ENCODE data around the gene GKN1.
"Not testable (repeated sequence)": the region's sequence is repeated elsewhere in the genome, so short reads cannot be mapped to it uniquely, and the experiment has no call there.

GKN1 gene, protein sequence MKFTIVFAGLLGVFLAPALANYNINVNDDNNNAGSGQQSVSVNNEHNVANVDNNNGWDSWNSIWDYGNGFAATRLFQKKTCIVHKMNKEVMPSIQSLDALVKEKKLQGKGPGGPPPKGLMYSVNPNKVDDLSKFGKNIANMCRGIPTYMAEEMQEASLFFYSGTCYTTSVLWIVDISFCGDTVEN

DNA sequence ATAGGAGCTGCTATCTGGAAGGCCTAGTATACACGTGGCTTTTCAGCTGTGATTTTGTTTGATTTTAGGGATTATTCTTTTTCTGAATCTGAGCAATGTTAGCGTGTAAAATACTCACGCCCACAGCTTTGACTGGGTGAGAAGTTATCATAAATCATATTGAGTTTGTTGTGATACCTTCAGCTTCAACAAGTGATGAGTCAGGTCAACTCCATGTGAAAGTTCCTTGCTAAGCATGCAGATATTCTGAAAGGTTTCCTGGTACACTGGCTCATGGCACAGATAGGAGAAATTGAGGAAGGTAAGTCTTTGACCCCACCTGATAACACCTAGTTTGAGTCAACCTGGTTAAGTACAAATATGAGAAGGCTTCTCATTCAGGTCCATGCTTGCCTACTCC is at the start of gene GKN1:
Gene GKN1 (plus strand): TSS at position 386 of the 400 bp plus-strand sequence. CDS start 42 bp downstream, outside the sequence.
- no peak for DNase-seq

- peak; percentile 44 for DNase-seq
Observed at GRCh38 chr2:68925295-68925896, 49.0 kb upstream of the GKN1 start.

GRCh38 chr2:68926796-68927195 is 47.6 kb upstream of the GKN1 start:
- DNase-seq: no peak

DNA sequence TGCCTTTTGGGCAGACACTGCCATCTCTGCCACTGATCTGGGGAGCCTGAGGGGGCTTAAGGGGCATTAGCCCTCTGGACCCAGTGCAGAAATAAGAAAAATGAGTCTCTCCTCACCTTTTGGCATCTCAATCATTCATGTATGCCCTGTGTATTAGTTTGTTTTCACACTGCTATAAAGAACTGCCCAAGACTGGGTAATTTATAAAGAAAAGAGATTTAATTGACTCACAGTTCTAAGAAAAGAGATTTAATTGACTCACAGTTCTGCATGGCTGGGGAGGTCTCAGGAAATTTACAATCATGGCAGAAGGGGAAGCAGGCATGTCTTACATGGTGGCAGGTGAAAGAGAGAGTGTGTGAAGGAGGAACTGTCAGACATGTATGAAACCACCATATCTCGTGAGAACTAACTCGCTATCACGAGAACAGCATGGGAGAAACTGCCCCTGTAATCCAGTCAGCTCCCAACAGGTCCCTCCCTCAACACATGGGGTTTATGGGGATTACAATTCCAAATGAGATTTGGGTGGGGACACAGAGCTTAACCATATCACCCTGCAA is 43.2 kb upstream of the GKN1 start:
- DNase-seq: no peak

DNA sequence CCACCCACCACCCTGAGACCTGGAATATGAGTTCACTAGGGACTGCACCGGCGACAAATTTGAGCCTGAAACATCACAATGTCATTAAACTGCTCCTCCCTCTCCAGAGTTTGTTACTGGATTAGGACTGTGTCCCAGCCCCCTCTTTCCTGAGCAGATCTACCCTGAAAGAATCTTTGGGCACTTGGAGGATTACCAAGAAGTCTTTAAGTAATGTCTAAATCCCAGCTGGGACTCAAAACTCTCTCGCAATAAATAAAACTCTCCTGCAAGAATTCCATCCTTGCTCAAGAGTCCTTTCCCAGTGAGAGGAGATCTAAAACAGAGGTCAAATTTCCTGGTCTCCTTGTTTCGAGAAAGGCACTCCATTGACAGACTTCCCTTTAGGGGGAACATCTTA is 42.6 kb upstream of the GKN1 start:
- DNase-seq: no peak

- no peak for DNase-seq
Observed at GRCh38 chr2:68932402-68932801, 42.0 kb upstream of the GKN1 start.

DNA sequence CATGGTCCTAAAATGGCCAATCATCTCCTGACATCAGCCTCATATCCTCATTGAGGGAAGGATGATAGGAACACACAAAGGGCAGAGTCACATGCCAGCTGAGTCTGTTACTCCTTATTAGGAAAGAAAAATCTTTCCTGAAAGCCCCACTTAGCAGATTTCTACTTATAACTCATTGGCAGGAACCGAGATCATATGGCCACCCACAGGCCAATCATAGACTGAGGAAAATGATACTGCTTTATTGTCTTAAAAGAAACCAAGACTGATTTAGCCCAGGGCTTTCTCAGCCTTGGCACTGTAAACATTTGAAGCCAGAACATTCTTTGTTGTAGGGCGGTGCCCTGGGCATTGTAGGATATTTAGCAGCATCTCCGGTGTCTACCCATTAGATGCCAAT is 40.4 kb upstream of the GKN1 start:
- no peak for DNase-seq

DNA sequence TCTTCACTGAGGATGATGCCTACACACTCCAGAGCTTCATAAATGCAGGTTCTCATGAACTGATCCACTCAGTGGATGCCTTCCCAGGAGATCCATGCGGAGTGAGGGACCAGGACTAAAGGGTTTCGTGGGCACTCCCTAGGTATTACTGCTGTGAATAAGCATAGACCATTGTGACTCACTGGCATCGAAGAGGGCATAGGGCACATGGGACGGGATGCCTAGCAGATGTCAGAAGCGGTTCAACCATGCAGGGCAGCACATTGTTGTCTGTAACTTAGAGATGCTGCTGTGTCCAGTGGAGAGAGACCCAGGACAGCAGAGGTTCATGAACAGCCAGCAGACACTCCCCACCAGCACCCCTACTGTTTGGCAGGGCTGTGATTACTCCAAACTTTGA is 39.0 kb upstream of the GKN1 start:
- DNase-seq: no peak

DNA sequence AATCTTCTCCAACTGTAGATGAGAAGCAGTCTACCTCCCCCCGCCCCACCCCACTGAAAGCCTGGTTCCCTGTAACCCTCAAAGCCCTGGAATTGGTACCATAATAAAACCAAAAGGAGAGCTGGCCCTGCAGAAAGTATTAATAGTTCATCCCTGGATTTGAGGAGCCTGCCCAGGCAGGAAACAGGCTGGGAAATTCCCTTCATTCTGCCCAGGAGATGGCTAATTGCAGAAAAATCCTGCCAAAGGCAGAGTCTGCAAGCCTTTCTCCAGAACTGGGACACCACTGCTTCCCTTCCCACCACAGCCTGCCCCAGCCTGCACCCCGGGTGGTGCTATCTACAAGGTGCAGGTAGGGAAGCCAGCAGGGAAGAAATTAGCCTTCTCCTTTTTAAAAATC is 38.0 kb upstream of the GKN1 start:
- no peak for DNase-seq

DNA sequence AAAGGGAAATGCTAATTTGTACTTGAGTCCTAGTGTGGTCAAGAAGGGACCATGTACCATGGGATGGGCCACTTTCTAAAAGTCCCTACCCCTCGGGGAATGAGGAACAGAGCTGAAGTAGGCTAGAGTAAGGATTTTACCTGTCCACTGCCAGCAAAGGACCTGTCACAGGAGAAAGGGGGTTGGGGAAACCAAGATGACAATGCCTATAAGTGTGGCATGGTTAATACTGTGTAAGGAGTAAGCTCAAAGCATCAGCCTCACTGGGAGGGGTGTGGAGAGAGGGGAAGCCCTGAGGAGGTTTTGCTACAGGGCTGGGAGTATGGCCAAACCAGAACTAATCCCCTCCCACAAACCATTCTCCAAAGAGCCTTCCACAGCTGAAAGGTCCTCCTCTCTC is 37.5 kb upstream of the GKN1 start:
- no peak for DNase-seq

GRCh38 chr2:68937346-68938055 is 36.9 kb upstream of the GKN1 start:
- no peak for DNase-seq

DNA sequence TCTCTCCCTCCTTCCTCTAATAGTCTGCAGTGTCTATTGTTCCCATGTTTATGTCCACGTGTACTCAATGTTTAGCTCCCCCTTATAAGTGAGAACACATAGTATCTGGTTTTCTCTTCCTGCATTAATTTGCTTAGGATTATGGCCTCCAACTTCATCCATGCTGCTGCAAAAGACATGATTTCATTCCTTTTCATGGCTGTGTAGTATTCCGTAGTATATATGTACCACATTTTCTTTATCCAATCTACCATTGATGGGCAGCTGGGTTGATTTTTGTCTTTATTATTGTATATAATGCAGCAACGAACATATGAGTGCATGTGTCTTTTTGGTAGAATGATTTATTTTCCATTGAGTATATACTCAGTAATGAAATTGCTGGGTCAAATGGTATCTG is 35.5 kb upstream of the GKN1 start:
- no peak for DNase-seq

DNA sequence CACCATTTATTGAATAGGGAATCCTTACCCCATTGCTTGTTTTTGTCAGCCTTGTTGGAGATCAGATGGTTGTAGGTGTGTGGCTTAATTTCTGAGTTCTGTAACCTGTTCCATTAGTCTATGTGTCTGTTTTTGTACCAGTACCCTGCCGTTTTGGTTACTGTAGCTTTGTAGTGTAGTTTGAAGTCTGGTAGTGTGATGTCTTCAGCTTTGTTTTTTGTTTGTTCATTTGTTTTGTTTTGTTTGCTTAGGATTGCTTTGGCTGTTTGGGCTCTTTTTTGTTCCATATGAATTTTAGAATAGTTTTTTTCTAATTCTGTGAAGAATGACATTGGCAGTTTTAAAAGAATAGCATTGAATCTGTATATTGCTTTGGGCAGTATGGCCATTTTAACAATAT is 34.5 kb upstream of the GKN1 start:
- DNase-seq: no peak

DNA sequence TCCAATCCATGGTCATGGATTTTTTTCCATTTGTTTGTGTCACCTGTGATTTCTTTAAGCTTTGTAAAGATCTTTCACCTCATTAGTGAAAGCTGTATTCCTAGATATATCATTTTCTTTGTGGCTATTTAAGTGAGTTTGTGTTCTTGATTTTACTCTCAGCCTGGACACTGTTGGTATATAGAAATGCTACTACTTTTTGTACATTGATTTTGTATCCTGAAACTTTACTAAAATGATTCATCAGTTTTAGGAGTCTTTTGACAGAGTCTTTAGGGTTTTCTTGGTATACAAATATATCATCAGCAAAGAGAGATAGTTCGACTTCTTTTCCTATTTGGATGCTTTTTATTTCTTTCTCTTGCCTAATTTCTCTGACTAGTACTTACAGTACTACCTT is 34.1 kb upstream of the GKN1 start:
- DNase-seq: no peak

GRCh38 chr2:68942827-68943226 is 31.6 kb upstream of the GKN1 start:
- no peak for DNase-seq

GRCh38 chr2:68943581-68944568 is 30.6 kb upstream of the GKN1 start:
- DNase-seq: peak; percentile 68

GRCh38 chr2:68946117-68946516 is 28.3 kb upstream of the GKN1 start:
- no peak for DNase-seq

DNA sequence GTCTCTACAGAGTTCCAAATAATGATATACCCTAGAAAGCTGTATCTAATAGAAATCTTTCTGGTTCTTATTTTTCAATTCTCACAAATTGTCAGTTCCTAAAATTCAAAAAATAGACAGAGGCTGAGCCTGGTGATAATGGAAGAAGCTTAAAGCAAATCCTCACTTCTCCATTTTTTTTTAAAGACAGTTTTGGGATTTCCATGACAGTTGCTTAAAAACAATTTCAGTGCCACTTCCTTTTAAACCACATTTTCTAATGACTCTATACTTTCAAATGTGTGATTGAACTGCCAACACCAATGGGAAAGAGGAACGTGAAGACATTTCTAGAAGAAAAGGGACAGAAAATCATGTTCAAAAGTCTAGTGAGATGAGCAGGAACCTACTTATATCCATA is 25.7 kb upstream of the GKN1 start:
- no peak for DNase-seq

DNA sequence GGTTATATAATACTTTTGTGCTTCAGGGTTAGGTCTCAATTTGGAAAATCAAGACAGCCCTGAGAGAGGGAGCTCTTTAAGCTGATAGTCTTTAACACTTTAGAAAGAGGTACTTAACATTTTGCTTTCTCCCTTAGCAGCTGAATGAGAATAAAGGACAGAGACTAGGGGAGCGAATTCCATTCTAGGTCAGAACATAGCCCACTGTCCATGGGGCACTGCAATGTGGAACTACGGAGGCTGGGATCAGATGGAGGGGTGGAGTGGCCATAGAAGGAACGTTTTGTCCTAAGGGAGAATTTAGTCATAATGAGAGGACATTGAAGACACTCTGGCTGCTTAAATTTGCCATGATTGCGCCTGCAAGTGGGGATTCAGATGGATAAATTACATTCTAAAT is 22.5 kb upstream of the GKN1 start:
- DNase-seq: no peak

- DNase-seq: no peak
Observed at GRCh38 chr2:68952887-68953521, 21.4 kb upstream of the GKN1 start, which contains the start of gene GKN2. Gene GKN2 (minus strand): TSS chr2:68952893. CDS start chr2:68952861, 32 bp downstream.

DNA sequence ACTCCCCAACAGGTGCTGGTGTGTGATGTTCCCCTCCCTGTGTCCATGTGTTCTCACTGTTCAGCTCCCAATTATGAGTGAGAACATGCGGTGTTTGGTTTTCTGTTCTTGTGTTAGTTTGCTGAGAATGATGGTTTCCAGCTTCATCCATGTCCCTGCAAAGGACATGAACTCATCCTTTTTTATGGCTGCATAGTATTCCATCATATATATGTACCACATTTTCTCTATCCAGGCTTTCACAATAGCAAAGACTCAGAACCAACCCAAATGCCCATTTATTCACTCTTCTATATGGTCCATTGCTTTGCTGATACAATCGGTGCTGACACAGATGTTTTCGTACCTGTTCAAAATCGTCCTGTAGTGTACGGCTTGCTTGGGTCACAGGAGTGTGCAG is 19.0 kb upstream of the GKN1 start:
- not testable (repeated sequence) for DNase-seq

DNA sequence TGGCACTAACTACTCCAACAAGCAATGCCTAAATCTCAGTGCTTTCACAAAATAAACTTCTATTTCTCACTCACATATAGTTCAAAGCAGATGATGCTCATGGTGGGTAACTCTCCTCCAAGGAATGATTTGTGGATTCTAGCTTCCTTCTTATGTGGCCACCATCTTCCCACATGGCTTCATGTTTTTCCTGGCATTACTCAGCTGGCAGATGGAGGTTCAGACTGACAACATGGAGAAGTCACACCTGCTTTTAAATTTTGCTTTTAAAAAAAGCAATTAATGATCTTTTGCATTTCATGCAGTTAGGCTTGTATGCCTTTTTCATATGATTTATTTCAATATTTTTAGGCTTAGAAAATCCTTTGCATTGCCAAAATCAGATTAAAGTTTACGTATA is 15.4 kb upstream of the GKN1 start:
- DNase-seq: no peak
